Right lobe of liver (tissue), 6 donors: ENCODE results near the gene TEDC2. TPM values are rescaled to one million over a fixed set of nuclear protein-coding genes. Genes with fewer than 3 reads are reported as not detected.

Source experiments
- ATAC-seq, 4 donors: fragments of 200-7000 bp; cut with Tn5 transposase; one replicate each; pipeline ENCODE4 v1.9.1; 2020; ENCODE audit warnings: mild to moderate bottlenecking in 4 of 4, moderate library complexity in 4 of 4
- DNase-seq, 3 donors: peaks; one replicate each; pipeline ENCODE4 v3.0.0-alpha.2; 2020
- H3K27ac ChIP-seq, 3 donors: fragments of 200-600 bp; one replicate each; pipeline ENCODE4 v1.8.0; 2022
- H3K27me3 ChIP-seq, 2 donors: fragments of 200-600 bp; one replicate each; pipeline ENCODE4 v1.8.0; 2022
- H3K36me3 ChIP-seq, 4 donors: fragments of 200-600 bp; sonication (generic) in 1 of 4; one replicate each; pipeline versions ENCODE4 v1.5.1 to v1.8.0; 2017 to 2022; ENCODE audit warnings: control low read depth in 1 of 4
- H3K4me1 ChIP-seq, 4 donors: fragments of 200-600 bp; sonication (generic) in 1 of 4; one replicate each; pipeline versions ENCODE4 v1.5.1 to v1.8.0; 2017 to 2022; ENCODE audit warnings: control low read depth in 1 of 4
- H3K4me3 ChIP-seq, 3 donors: fragments of 200-600 bp; one replicate each; pipeline ENCODE4 v1.8.0; 2022
- H3K9me3 ChIP-seq, 4 donors: fragments of 200-600 bp; sonication (generic) in 1 of 4; one replicate each; pipeline versions ENCODE4 v1.5.1 to v1.8.0; 2017 to 2022; ENCODE audit warnings: control low read depth in 1 of 4
- POLR2A ChIP-seq: fragments of 450-650 bp; IDR thresholded peaks from one replicate; pipeline ENCODE4 v1.6.1; 2017; ENCODE audit warnings: antibody characterized with exemption, mild to moderate bottlenecking
- whole genome bisulfite sequencing: methylation state at CpG from one replicate; pipeline ENCODE4 v1.1.6; 2018; ENCODE audit warnings: low coverage, low lambda C conversion rate; ENCODE audit not compliant: insufficient coverage; ENCODE audit errors: missing lambda C conversion rate; 5-methylcytosine and 5-hydroxymethylcytosine counted together
- intact Hi-C, 2 donors: fragments of 100-400 bp; cut with DNase I; formaldehyde crosslinking; loops; one replicate each; pipeline versions ENCODE4 v1.11.2 to v1.14.1; 2022
- total RNA-seq, 6 experiments: library from RNA; depleted of rRNA in 2 of 6; stranded (reverse); fragments of >200 nt in 2 of 6; fragmentation: NEBNext Ultra II Directional in 3 of 6; extraction: Animal tissue kit (Norgen Biotek cat#: 25700) in 3 of 6; gene quantifications; one replicate each; pipeline versions ENCODE4 v1.1.0 to v1.2.4, GENCODE V29; 2016 to 2023
- TF ChIP-seq, protein P1 (sequence below), 4 donors: fragments of 200-600 bp in 3 of 4; fragments of 450-650 bp in 1 of 4; IDR thresholded peaks; one replicate each; pipeline versions ENCODE4 v1.5.1 to v1.8.0; 2016 to 2022; ENCODE audit warnings: antibody characterized with exemption in 4 of 4, mild to moderate bottlenecking in 2 of 4
- donor health status: DM: no; HTN: yes; CAD: no.
- donor health status: DM: no; HTN: no; CAD: no.
- donor health status: DM: no; HTN: no; CAD: no.
- donor health status: DM: no; HTN: yes; CAD: no.
- donor health status: DM: no; HTN: yes; CAD: no.

Gene TEDC2
- total RNA-seq, 6 experiments from 2014 or later: 0.35 to 2.8 (median 0.87) TPM

- WGBS: 20% methylated on average over 2 of the region's 21 CpGs
- intact Hi-C loops: loop anchor here (5.0 to 10.0 kb wide), 2 partner anchors 62 to 155 kb away; partner anchors contain the start of gene ABCA3 (in 1 of the 2)
- peak overlapping the region in 2 of 3 donors; percentile 29 to 41 for H3K27ac ChIP-seq
- no peak for TF ChIP-seq POLR2A
- TF ChIP-seq, protein P1, sequence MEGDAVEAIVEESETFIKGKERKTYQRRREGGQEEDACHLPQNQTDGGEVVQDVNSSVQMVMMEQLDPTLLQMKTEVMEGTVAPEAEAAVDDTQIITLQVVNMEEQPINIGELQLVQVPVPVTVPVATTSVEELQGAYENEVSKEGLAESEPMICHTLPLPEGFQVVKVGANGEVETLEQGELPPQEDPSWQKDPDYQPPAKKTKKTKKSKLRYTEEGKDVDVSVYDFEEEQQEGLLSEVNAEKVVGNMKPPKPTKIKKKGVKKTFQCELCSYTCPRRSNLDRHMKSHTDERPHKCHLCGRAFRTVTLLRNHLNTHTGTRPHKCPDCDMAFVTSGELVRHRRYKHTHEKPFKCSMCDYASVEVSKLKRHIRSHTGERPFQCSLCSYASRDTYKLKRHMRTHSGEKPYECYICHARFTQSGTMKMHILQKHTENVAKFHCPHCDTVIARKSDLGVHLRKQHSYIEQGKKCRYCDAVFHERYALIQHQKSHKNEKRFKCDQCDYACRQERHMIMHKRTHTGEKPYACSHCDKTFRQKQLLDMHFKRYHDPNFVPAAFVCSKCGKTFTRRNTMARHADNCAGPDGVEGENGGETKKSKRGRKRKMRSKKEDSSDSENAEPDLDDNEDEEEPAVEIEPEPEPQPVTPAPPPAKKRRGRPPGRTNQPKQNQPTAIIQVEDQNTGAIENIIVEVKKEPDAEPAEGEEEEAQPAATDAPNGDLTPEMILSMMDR (IDR thresholded peaks at IDR 0.05): peak in 2 of 4 donors; percentile 29 to 30
- DNase-seq (peak; percentile 86 to 94 (median 92)), ATAC-seq (peak; percentile 86 to 89 (median 88))
- no peaks in the 10 kb centered on the region for H3K27me3 ChIP-seq
- H3K4me1 ChIP-seq: peaks cover 0 to 36% (median 14%) of the 10 kb centered on the region in 4 donors
- H3K36me3 ChIP-seq: no peaks in the 10 kb centered on the region
- no peak overlapping the region for H3K4me3 ChIP-seq
- no peaks in the 10 kb centered on the region for H3K9me3 ChIP-seq
Observed at GRCh38 chr16:2497116-2497630, 37.3 kb downstream of the TEDC2 start.

GRCh38 chr16:2497695-2498484 lies 38.0 kb downstream of the TEDC2 start:
- intact Hi-C loops: loop anchor here (5.0 to 10.0 kb wide), 2 partner anchors 63 to 156 kb away; partner anchors contain the start of gene ABCA3 (in 1 of the 2)
- TF ChIP-seq POLR2A: no peak
- TF ChIP-seq, protein P1 (IDR thresholded peaks at IDR 0.05): no peak
- 30% methylated on average over 4 of the region's 26 CpGs for WGBS
- Histone ChIP-seq H3K36me3 (no peaks in the 10 kb centered on the region), H3K27ac (peak overlapping the region in 2 of 3 donors; percentile 29 to 41), H3K27me3 (no peaks in the 10 kb centered on the region), H3K9me3 (no peaks in the 10 kb centered on the region), H3K4me3 (no peak overlapping the region), H3K4me1 (peaks cover 0 to 35% (median 17%) of the 10 kb centered on the region in 4 donors)
- DNase-seq (no peak), ATAC-seq (peak in 2 of 4 donors; percentile 0 to 2)

DNA sequence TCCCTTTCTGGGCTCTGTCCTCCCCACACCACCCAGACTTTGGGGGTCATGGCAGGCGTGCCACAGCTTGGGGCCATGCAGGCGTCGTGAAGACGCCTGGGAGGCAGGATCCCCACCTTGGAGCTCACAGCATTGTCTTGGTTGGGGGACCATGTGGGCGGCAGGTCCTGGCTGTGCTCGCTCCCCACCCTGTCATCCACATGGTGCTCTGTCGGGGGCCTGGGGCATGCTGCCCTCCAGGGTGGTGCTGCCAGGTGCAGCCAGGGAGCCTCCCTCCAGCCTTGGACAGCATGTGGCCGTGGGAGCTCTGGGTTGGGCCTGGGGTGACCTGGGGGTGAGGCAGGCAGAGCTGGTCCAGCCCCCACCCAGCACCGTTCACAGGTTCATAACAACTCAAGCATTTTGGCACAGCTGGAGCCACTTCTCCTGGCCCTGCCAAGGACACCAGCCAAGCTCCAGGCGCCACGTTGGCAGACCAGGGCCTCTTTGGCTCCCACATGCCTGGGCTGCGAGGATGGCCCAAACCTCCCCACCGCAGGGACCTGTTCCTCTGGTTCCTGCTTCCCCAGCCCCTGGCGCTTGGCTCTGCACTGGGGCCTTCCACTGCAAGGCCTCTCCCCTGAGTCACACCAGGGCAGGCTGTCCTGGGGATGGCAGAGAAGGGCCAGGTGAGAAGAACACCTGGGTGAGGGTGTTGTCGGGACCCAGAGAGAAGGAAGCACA lies 38.8 kb downstream of the TEDC2 start:
- no peaks in the 10 kb centered on the region for H3K9me3 ChIP-seq
- peak in 3 of 4 donors; percentile 20 to 39 (median 24) for ATAC-seq
- no peaks in the 10 kb centered on the region for H3K36me3 ChIP-seq

GRCh38 chr16:2499454-2499853 lies 39.5 kb downstream of the TEDC2 start:
- Histone ChIP-seq H3K27ac (no peak overlapping the region), H3K36me3 (no peaks in the 10 kb centered on the region), H3K9me3 (no peaks in the 10 kb centered on the region), H3K4me1 (peaks cover 0 to 44% (median 23%) of the 10 kb centered on the region in 4 donors), H3K27me3 (no peaks in the 10 kb centered on the region), H3K4me3 (no peak overlapping the region)
- WGBS: 70% methylated on average over 2 of the region's 6 CpGs
- DNase-seq: no peak
- no peak for ATAC-seq
- intact Hi-C loops: loop anchor here (5.0 to 10.0 kb wide), 2 partner anchors 65 to 157 kb away; partner anchors contain the start of gene ABCA3 (in 1 of the 2)
- TF ChIP-seq, protein P1 (IDR thresholded peaks at IDR 0.05): no peak
- no peak for TF ChIP-seq POLR2A

More for the DNA sequence above, 38.8 kb downstream of the TEDC2 start:
- Histone ChIP-seq H3K27ac (peak overlapping the region in 1 of 3 donors; percentile 36), H3K4me3 (no peak overlapping the region), H3K27me3 (no peaks in the 10 kb centered on the region), H3K4me1 (peaks cover 0 to 43% (median 21%) of the 10 kb centered on the region in 4 donors)
- 28% methylated on average over 5 of the region's 15 CpGs for WGBS
- peak in 2 of 3 donors; percentile 64 to 86 for DNase-seq
- intact Hi-C loops: loop anchor here (5.0 to 10.0 kb wide), 2 partner anchors 64 to 156 kb away; partner anchors contain the start of gene ABCA3 (in 1 of the 2)
- no peak for TF ChIP-seq POLR2A
- TF ChIP-seq, protein P1 (IDR thresholded peaks at IDR 0.05): no peak
